NCI-H2081 (cell line): ENCODE data around the gene EIF2AK3.
"Not testable (repeated sequence)": the region's sequence is repeated elsewhere in the genome, so short reads cannot be mapped to it uniquely, and the experiment has no call there.

ENCODE experiments used
- DNase-seq, 2 experiments: peaks; one replicate each; lab custom pipeline; 2025; lab: John Stamatoyannopoulos, UW

EIF2AK3 gene

DNA sequence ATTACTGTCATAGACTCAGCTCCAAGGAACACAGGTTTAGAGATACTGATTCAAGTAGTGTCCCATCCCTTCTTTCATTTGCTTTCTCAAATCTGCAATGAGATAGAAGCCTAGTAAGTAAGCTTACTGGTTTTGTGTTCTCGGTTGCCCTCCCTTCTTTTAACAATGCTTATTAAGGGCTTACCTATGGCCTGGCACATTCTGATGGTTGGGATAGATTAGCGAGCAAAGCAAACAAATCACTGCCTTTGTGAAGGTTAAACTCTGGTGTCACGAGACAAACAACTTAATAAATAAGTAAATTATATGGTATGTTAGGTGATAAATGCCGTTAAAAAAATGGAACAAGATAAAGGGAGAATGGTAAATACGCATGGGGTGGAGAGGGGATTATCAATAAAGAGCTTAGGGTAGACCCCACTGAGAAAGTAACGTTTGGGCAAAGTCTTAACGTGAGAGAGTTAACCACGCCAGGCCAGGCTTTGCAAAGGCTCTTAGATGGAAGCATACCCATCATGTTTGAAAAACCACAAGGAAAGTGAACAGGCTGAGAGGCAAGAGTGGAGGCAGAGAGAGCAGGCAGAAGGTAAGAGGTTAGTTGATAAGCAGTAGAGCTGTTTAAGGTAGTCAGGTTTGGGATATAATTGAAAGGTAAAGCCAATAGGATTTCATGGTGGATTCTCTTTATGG is 31.0 kb downstream of the EIF2AK3 start:
- DNase-seq: no peak

DNA sequence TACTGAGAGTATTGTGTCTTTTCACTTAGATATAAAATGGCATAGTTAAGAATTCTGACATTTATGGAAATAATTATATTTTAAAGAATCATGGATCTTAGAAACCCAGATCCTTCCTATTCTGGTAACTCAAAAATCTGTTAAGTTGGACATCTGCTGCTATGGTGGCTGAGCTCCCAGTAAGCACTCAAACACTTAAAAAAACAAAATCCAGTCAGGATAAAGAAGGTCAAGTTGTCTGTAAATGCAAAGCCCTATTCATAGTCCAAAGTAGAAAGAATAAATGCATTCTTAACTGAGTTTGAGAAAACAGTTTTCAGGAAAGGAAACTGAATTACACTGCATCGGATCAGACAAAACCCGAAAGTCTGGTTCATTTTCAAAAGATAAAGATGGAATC is 35.6 kb downstream of the EIF2AK3 start:
- DNase-seq: no peak

DNA sequence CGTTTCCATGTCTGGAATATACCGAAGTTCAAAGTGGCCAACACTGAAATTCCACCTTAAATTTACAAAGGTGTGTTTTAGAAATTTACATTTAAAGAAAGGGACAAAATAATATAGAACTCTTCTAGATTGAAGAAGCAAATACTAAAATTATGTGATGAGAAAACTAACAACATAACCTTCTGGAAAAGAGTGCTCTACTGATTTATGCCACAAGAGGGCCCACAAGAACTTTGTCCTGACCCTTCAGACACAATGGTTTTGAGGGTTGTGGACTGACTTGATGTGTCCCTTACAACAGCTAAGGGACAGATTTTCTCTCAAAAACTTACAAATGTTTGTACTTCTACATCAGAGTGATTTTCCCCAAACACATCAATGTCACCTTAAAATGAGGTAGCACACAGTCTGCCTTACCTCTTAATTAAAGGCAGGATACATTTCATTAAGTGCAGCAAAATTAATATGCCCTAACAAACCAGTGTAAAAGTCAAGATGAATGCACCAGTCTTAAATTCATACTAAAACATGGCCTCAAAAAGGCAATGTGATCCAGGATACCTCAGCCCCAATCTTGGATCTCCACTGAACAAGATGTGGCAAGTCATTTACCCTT is 36.2 kb downstream of the EIF2AK3 start:
- DNase-seq: peak; percentile 32 to 63

DNA sequence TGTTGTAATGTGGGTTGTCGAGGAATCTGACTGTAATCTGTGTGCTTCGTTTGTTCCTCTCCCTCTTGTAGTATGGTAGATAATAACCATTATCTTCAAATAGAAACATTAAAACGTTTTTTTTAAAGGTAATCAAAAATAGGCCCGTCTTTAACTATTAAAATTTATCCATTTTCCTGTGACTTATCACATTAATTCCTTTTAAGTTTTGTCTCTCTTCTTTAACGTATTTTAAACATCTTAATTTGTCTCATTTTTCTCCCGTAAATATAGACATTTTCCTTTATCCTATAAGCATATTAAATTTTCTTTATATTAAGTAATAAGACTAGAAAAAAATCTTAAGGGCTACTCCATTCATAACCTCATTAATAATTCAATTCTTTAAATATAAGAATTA is 41.3 kb downstream of the EIF2AK3 start:
- DNase-seq: no peak

DNA sequence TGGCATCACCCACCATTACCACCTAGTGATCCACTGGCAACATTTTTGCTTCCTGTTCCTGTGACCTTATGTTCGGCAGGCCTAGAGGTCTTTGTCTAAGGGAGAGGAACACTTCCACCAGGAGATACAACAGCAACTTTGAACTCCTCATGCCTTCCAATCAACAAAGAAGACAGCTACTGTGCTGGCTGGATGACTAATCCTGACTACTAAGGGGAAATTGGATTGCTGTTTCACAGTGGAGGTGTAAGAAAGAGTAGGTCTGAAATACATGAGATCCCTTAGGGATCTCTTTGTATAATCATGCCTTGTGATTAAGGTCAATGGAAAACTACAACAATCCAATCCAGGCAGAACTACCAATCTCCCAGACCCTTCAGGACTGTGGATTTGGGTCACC is 45.2 kb downstream of the EIF2AK3 start:
- no peak for DNase-seq

DNA sequence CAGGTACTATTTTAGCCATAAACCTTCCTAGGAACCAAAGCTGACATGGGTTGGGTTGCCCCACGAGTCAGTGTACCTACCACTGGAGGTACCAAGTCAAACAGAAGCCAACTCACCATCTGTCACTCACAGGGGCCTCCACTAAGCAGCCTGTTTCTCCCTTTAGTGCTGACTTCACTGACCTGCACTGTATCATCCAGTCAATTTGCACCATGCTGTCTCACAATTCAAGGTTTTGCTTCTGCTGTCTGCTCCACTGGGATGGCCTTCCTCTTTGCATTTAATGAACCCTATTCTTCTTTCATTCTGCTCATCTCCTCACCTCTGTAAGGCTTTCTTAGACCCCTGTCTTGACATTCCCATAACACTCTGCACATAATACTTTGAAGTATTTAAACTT is 47.2 kb downstream of the EIF2AK3 start:
- DNase-seq: no peak

DNA sequence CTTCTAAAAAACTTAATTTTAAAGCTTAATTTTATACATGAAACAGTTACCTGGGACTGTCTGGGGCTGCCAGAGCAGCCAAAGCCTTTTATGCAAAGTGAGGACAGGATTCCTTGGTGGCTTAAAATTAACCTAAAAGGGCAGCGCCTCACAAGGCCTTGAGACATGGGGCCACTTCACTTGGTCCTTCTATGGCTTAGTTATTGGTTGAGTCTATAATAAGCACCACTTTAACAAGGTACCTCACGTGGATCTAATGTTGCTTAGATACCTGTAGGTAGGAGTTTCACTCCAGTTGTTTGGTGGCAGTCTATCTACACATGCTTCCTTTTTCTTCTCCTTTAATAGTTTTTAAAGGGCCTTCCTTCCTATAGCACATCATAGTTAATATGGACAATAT is 51.6 kb downstream of the EIF2AK3 start:
- no peak for DNase-seq

DNA sequence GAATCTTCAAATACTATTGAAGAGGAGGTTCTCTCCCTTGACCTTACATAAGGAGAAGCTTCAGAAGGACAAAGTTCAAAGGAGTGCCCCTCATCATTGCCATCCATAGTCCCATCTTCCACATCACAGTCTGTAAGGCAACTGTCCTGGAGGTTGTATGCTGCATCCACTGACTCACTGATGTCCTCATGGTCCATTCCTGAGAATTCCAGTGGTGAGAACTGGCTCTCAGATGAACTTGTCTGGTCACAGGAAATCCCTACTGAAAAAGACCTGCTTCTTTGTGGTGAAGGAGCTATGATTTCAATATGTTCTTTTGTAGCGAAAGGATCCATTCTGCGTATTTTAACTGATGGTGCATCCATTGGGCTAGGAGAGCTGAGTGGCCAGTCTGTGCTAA is 52.2 kb downstream of the EIF2AK3 start:
- DNase-seq: no peak

DNA sequence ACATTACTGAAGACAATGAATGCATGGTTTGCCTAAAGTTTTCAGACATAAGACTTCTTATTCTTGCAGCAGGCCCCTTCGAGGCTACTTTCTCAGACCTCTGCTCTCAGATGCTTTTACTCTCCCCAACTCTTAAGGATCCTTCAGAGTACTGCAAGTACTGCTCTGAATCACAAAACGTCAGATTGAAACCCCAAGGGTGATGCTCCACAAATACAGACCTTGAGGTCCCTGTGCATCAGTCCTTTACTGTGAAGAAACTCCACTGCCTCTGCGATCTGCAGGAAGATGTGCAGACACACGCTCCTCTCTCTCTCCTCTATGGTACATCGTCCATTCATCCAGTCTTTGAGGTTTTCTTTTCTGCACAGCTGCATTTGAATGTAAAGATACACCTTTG is 52.8 kb downstream of the EIF2AK3 start:
- no peak for DNase-seq

DNA sequence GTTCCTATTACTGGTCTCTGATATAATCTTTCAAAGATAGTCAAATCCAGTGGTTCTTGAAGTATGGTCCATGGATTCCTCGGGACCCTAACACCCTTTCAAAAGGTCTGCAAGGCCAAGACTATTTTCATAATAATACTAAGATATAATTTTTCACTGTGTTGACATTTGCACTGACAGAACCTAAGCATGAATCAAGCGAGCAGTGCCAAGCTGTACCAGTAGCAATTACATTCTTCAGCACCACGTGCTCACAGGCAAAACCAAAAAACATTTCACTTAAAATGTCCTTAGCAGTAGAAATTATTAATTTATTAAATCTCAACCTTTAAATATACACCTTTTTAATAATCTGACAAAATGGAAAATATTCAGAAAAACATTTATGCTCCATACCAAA is 59.1 kb downstream of the EIF2AK3 start:
- DNase-seq: no peak

DNA sequence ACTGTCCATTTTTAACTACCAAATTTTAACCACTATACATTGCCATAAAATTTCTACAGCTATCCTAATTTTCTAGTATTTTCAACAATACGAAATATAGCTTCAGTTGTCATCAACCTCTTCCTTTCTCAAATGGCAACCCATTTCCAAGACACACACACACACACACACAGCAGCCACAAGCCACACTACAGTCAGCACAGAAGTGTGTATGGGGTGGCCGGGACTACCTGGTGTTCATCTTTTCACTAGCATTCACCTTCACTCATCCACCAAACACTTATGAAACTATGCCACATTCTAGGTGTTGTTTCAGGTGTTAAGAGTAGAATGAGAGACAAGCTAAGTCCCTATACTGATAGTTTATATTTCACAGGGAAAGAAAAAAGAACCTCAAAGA is 62.9 kb downstream of the EIF2AK3 start:
- no peak for DNase-seq

DNA sequence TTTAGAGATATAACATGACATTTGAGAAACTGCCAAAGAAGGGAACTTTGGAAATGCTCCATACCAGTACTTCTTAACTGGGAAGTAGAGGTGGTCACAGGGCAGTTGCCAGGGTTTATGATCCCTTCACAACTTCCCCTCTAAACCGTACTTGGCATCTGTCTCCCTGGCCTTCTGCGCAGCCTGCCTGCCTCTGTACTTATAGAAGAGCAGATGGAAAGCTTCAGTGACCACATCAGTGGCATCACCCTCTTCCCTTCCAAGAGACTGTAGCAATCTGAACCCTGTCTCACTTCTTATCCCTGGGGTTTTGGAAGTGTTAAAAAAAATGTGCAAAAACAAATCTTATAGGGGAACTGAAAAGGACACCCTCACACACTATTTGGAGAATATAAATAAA is 64.1 kb downstream of the EIF2AK3 start:
- no peak for DNase-seq

DNA sequence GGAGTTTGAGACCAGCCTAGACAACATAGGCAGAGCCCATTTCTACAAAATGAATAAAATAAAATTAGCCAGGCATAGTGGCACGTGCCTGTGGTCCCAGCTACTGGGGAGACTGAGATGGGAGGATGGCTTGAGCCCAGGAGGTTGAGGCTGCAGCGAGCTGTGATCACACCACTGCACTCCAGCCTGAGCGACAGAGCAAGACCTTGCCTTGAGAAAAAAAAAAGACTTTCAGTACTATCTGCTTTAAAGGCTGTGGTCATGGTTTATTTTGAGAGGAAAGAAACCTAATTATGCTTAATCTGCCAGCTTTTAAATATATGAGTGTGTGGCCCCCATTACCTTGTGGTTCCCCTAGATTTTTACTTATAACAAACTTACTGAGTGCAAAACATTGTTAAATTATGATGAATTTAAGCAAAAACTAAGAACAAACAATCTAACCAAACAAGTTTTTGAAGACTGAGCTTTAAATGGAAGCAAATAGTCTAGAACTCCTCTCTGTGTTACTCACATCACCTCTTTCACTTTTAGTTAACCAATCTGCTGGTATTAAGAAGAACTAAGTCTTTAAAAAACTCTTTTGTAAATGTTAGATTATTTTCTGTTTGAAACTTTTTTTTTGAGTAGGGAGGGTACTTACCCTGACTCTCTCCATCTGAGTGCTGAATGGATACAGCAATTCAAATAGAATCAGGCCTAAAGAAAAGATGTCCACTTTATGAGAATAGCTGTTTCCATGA is 65.4 kb downstream of the EIF2AK3 start:
- no peak for DNase-seq

DNA sequence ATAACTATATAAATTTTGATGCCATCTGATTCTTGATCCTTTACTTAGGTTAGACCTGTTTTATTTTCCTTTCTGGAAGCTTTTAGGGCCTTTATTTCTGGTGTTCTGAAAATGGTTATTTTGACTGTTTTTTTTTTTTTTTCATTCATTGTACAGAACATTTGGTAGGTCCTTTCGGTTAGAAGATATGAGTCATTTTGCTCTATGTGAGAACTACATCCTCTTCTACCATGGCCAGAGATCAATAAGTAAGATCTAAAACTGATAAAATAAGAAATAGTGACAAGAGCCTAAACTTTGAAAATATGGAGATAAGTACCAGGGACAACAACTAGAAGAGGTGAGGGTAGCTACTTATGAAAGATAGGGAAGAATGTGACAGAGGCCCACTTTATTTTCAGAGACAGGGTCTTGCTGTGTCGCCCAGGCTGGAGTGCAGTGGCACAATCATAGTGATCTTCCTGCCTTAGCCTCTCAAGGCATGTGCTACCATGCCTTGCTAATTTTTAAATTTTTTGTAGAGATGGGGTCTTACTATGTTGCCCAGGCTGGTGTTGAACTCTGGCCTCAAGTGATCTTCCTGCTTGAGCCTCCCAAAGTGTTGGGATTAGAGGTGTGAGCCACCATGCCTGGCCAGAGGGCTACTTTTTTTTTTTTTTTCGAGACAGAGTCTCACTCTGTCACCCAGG is 66.5 kb downstream of the EIF2AK3 start:
- no peak for DNase-seq

DNA sequence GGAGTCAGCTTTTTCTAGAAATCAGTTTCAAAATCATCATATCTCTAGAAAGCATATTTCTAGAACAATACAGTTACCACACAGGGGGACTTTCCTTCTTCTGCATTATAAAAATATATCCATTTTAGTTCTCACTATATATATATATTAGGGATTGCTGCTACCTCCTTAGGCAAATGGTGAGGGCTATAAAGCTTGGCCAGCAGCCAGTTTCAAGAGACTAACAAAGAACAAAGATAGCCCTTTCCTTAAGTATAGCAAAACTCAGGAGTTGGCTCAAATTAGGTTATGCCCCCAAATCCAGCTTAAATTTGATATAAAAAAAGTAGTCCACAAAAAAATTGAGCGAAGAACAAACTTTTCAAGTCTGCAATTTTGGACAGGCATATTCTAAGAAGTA is 70.0 kb downstream of the EIF2AK3 start:
- no peak for DNase-seq

DNA sequence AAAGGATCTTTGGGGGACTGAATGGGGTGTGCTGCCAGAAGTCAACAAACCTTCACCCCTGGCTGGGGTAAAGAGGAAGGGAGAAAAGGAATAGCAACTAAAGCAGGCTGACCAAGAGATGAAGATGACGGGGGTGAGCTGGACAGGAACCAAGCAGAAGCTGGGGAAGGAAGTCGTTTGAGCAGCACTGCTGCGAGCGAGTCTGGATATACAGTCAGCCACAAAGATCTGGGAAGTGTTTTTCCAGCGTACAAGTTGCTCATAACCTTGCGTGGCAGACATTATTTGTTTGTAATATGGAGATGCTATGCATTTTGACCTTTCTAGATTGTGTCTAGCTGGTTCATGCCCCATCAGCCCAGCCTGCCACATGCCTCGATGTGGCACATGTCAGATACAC is 71.2 kb downstream of the EIF2AK3 start:
- no peak for DNase-seq

DNA sequence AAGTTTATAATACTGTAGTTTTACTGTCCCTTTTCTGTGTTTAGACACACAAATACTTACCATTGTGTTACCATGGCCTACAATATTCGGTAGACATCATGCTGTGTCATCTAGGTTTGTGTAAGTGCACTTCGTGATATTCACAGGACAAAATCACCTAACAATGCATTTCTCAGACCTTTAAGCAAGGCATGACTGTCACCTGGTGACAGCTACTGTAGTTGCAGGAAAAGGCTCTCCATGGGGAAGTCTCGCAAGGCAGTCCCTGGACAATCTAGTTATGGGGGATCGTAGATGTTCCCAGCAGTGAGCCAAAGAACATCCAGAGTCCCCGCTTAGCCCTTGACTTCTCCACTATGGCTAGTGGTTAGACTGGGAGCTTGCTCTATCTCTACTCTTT is 73.1 kb downstream of the EIF2AK3 start:
- peak in 1 of 2 experiments; percentile 5 for DNase-seq

DNA sequence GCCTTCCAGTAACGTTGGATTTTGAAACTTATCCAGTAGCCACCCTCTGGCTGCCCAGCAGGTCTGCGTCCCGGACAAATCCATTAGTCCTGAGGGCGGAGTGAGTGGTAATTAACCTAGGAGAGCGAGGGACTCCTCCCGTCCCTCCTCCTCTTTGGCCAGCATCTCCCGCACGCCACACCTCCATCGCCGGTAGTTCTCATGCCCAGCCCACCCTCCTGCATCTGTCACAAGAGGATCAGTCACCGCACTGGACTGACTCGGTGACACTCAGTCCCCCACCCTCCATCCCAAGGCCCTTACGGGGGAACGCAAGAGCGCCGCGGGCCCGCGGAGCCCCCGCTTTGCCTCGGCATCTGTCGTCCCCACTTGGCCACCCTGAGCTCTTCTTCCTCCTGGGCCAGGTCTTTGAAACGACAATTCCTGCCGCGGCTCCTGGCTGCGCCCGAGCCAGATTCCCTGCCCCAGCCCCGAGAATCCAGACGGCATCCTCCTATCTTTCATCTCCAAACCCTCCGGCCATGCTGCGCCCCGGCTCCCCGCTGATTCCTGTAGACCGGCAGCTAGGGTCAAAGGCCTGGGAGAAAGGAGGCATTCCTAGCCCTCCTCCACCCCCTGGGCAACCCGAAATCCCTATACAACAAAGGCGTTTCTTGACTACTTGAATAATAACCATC is 77.5 kb downstream of the EIF2AK3 start:
- DNase-seq: no peak

DNA sequence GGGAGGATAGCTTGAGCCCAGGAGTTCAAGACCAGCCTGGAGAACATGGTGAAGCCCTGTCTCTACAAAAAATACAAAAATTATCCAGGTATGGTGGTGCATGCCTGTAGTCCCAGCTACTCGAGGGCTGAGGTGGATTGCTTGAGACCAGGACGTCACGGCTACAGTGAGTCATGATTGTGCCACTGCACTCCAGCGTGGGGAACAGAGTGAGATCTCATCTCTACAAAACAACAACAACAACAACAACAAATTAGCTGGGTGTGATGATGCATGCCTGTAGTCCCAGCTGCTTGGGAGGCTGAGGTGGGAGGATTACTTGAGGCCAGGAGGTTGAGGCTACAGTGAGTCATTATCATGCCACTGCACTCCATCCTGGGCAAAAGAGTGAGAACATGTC is 81.0 kb downstream of the EIF2AK3 start:
- not testable (repeated sequence) for DNase-seq

DNA sequence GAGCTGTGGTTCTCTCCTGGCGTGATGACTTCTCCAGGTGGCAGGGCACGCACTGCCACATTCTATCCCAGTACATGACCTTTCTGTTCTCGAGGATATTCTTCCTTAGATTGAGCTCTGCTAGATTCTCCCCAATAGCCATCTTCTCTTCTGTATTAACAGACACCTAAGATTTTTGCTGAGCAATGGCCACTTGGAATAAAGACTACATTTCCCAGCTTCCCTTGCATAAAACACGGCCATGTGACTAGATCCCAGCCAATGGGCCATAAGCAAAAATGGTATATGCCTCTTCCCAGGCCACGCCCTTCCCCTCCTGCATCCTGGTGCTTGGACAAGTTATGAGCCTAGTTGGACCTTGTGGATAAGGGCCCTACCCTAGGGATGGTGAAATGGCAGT is 82.1 kb downstream of the EIF2AK3 start:
- peak in 1 of 2 experiments; percentile 23 for DNase-seq

DNA sequence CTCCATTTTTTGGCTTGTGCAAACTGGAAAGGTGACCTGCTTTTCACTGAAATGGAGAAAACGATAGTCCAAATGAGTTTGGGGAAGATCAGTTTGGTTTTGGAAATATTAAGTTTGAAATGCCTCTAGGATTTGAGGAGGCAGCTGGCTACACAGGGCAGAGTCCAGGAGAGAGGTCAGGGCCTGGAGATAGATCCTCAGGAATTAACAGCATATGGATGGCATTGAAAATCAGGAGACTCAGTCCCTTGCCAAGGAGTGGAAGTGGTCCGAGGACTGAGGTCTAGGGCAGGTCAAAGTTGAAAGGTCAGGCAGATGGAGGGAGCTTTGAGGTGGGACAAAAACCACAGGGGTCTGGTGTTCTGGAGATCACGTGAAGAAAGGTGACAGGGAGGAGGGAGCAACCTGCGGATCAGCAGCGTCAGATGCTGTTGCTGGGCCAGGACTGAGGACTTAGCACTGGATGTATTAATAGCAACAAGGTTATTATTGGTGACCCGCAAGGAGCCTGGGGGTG is 83.7 kb downstream of the EIF2AK3 start:
- no peak for DNase-seq

DNA sequence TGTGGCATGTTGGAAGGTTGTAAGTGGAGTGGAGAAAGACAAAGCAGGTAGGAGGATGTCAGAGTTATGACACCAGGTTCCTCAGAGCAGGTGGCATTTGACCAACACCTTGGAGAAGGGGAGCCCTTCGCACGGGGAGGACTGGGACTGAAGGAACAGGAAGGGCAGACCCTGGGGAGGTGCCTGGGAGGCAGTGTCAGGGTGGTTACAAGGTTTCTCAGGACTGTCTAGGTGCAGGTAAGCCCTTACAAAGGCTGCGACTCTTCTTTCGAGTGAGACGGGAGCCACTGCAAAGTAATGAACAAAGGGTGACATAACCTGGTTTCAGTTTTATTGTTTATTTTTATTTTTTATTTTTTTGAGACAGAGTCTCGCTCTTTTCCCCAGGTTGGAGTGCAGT is 84.6 kb downstream of the EIF2AK3 start:
- DNase-seq: no peak
